Lung microvascular endothelial cell (primary cell): ENCODE measurements around the gene RSAD1. TPM values are rescaled to one million over a fixed set of nuclear protein-coding genes. Genes with fewer than 3 reads are reported as not detected.

Source experiments
- DNase-seq, 2 donors: peaks; one replicate each; pipeline versions ENCODE4 v3.0.0 to v3.0.0-alpha.2; 2010; ENCODE audit warnings: low read depth in 2 of 2
- total RNA-seq: library from RNA; depleted of rRNA; stranded (reverse); fragments of >200 nt; gene quantifications from 2 replicates; pipeline ENCODE4 v1.2.1, GENCODE V29; 2014

The RSAD1 gene
- total RNA-seq = 10.9 and 14.5 TPM in 2 replicates

DNA sequence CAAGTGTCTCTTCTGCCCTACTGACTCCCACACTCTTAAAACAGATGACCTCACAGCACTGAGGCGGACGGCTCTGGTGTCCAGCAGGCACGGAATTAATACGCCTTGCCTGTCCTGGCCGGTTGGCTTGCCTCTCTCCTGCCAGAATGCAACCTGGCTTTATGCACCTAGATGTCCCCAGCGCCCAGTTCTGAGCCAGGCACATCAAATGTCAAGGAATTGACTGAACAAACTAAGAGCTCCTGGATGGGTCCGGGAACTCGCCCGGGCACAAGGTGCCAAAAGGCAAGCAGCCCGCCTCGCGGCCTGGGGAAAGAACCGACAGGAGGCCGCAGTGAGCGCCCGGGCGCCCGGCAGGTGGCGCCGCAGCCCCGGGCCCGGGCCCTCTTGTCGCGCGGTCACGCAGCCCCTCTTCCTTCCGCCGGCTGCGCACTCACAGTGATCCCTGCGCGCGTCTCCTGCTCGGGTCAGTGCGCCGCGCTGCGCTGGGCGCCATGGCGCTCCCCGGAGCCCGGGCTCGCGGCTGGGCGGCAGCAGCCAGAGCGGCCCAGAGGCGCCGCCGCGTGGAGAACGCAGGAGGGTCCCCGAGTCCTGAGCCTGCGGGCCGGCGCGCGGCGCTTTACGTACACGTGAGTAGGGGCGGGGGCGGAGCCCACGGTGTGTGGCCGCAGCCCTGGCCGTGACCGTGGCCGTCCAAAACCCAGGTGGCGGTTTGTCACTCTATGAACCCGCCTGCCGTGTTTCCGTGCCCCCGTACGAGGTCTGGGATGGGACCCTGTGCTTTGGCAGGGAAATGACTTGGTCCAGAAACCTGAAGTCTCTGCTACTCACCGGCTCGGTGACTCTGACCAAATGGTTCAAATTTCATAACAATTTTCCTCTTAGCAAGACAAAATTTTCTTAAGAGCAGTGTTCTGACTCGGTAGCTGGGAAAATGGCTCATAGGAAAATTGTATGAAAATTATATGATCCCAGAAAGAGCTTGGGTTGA lies at the start of gene RSAD1:
Gene RSAD1 (plus strand): TSS at position 470 of the 991 bp plus-strand sequence. CDS start 25 bp downstream, at position 495.
- peak; percentile 89 to 96 for DNase-seq

- DNase-seq = no peak
Observed at GRCh38 chr17:50429793-50430192, 48.9 kb upstream of the RSAD1 start.

- DNase-seq = no peak
Observed at GRCh38 chr17:50430821-50431618, 47.6 kb upstream of the RSAD1 start.

GRCh38 chr17:50432125-50432762 lies 46.4 kb upstream of the RSAD1 start:
- DNase-seq = no peak

- no peak for DNase-seq
Observed at GRCh38 chr17:50437409-50437808, 41.3 kb upstream of the RSAD1 start.

- DNase-seq = no peak
Observed at GRCh38 chr17:50439008-50439407, 39.7 kb upstream of the RSAD1 start.

- no peak for DNase-seq
Observed at GRCh38 chr17:50440172-50440837, 38.4 kb upstream of the RSAD1 start.

DNA sequence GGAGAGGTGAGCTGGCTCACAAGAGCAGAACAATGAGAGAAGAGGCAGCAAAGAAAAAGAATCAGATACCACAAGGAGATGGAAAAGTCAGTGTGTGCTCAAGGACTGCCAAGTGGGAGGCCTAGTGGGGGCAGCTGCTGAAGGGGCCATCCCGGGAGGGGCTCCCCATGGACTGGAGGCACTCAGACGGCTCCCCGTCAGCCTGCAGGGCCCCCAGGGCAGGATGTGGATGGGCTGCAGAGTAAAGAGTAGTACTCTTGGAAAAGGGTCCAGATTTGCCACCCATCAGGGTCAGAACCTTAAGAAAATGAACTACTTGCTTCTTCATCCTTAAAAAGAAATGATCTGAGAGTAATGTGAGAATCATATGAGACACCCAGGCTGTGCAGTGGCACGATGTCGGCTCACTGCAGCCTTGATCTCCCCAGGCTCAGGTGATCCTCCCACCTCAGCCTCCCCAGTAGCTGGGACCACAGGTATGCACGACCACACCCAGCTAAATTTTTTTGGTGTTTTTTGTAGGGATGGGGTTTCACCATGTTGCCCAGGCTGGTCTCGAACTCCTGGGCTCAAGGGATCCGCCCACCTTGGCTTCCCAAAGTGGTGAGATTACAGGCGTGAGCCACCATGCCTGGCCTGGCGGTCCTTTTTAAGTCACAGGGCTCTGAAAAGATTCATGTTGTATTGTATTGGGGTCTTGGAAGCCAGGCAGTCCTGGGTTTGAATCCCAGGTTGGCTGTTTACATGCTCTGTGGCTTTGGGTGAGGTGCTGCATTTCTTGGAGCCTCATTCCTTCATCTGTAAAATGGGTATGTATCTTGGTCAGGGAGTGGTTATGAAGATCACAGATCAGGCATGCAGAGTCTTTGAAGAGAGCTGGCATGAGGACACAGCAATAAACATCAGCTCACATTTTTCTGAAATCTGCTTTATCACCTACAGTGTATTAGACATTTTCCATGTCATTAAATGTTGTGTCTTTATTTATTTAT lies 37.5 kb upstream of the RSAD1 start:
- DNase-seq = no peak

GRCh38 chr17:50443505-50443974 lies 35.1 kb upstream of the RSAD1 start:
- DNase-seq = no peak

GRCh38 chr17:50444841-50445715 lies 33.6 kb upstream of the RSAD1 start:
- DNase-seq = no peak

DNA sequence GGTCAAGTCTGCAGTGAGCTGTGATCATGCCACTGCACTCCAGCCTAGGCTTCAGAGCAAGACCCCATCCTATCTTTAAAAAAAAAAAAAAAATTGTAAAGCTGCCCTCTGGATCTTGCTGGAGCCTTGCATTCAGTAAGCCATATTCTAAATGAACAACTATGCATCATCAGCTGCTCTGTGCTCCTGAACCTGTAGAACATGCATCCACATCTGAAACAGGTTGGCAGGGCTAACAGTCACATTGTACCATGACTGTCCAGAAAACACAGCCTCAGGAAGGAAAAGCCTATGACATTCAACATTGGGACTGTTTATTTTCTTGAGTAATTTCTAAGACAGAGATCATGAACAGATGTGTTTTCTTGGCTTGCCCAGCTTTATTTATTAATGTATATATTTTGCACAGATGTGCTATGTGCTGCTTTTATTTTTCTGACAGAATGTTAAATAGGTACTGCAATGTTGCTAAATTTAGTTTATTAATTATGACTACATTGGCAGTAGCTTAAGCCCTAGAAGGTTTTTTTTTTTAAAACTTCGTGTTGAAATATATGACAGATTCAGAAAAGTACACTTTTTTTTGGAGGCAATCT lies 32.8 kb upstream of the RSAD1 start:
- no peak for DNase-seq

DNA sequence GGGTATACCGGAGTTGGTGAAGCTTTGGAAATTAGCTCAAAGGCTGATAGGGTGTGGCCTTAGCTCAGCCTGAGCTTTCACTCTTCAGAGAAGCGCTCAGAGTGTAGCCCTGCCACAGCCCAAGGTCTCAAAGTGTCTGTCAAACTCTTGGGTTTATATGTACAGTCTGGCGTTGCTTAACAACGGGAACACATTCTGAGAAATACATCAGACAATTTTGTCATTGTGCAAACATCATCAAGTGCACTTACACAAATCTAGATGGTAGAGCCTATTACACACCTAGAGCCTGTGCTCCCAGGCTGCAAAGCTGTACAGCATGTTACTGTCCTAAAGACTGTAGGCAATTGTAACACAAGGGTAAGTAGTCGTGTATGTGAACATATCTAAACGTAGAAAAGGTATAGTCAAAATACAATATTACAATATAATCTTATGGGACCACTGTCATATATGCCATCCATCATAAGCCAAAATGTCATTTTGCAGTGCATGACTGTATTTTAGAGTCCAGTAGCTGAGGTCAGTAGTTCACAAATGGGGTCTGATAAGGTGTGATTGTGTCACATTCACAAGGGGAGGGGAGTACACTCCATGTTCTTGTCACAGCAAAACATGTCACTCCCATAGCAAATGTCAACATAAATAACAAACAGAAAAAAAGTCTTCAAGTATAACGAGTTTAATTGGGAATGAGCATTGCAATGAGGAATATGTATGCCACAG lies 30.6 kb upstream of the RSAD1 start:
- DNase-seq = no peak

DNA sequence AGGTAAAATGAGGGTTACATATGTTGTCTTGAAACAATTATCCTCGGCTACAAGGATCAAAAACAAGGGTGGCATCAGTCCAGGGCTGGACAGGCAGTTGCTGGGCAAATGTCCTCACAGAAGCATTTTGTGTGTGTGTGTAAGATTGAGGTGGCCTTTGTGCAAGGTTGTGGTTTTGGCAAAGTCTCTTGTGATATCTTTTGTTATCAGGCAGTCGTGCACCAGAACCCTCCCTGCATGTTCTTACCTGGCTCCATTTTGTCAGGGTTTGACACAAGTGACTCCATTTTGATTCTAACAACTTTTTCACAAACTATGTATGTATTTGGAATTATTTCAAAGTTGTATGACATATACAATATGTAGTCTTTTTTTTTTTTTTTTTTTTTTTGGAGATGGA lies 30.0 kb upstream of the RSAD1 start:
- DNase-seq = no peak

DNA sequence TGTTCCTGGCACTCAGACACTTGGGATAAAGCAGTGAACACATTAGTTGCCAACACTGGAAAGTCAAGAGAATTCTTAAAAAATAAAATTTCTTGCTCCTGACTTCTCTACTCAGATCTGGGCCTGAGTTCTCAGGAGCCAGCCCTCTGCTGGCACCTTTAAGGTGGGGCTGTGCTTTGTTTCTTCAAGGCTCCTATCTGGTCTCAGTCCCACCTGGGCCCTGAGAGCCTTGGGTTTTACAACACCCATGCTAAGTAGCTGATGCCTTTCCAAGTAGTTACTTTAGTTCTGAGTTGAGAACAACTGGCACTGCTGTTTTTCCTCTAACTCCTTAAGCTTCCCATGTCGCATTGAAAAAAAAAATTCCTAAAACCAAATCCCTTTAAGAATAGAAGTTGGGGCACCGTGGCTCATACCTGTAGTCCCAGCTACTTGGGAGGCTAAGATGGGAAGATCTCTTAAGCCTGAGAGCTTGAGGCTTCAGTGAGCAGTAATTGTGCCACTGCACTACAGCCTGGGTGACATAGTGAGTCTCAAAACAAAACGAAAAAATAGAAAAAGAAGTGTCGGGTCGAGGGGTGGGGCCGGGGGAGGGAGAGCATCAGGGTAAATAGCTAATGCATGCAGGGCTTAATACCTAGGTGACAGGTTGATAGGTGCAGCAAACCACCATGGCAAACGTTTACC lies 26.6 kb upstream of the RSAD1 start:
- no peak for DNase-seq

- no peak for DNase-seq
Observed at GRCh38 chr17:50452630-50453300, 25.9 kb upstream of the RSAD1 start.

GRCh38 chr17:50453901-50454300 lies 24.8 kb upstream of the RSAD1 start:
- DNase-seq = no peak

- no peak for DNase-seq
Observed at GRCh38 chr17:50457621-50458020, 21.0 kb upstream of the RSAD1 start.
